ENCODE data around the gene SDHB.

Gene SDHB

DNA sequence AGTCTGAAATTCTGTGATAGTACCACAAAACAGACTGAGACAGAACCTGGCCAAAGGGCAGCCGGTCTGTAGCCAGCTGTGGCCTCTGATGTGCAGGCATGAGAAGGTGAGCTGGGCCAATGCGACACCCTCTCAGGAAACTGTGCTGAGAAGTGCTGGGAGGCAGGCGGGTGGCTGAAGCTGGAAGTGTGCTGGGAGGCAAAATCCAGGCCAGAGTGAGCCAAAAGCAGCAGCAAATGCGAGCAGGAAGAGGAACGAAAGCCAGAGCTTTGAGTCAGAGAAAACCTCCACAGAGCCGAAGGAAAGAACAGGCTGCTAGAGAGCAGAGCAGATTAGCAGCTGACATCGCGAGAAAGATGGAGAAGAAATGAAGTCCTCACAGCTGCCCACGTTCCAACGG is 31.9 kb downstream of the SDHB start:
- no peak overlapping the region for H2BK120ac ChIP-seq (ENCODE audit: low read depth, low read length)
- H4K8ac ChIP-seq (ENCODE audit: low read length) = no peak overlapping the region
- no peak overlapping the region for H3K4me2 ChIP-seq (ENCODE audit: low read length, poor library complexity, severe bottlenecking)
- no peak overlapping the region for H3K9ac ChIP-seq (ENCODE audit: low read length)
- H2AFZ ChIP-seq (ENCODE audit: low read depth, low read length) = no peak overlapping the region
- DNase-seq = no peak
- H3K27ac ChIP-seq (ENCODE audit: low read length, poor library complexity, severe bottlenecking) = no peak overlapping the region
- H3K79me1 ChIP-seq (replicated peaks; ENCODE audit: low read length, poor library complexity, severe bottlenecking) = peaks cover 12% of the 10 kb centered on the region
- peaks cover 2% of the 10 kb centered on the region for H3K4me1 ChIP-seq (ENCODE audit: control insufficient read depth, insufficient read depth, low read depth, low read length)
- 96% methylated on average over 10 of the region's 10 CpGs for WGBS
- no peak overlapping the region for H4K91ac ChIP-seq (ENCODE audit: low read length)
- H3K9me3 ChIP-seq (ENCODE audit: control insufficient read depth, low read length) = no peaks in the 10 kb centered on the region
- peaks cover 59 to 94% of the 10 kb centered on the region in 2 experiments for H3K36me3 ChIP-seq (ENCODE audit: control insufficient read depth in 1 of 2, insufficient read depth in 2 of 2, low read depth in 1 of 2, low read length in 2 of 2)
- H3K27me3 ChIP-seq (ENCODE audit: control insufficient read depth in 1 of 2, insufficient read depth in 1 of 2, low read length in 2 of 2) = no peaks in the 10 kb centered on the region
- no peak overlapping the region for H3K14ac ChIP-seq (ENCODE audit: low read length in 2 of 2)
- no peak overlapping the region for H2BK15ac ChIP-seq (ENCODE audit: low read depth, poor library complexity, severe bottlenecking)
- H2AK5ac ChIP-seq (ENCODE audit: low read length, severe bottlenecking) = no peak overlapping the region
- H3K4ac ChIP-seq (ENCODE audit: low read depth in 1 of 2, low read length in 2 of 2) = no peak overlapping the region
- no peak overlapping the region for H3K4me3 ChIP-seq (ENCODE audit: insufficient read depth in 1 of 2, low read depth in 1 of 2, low read length in 2 of 2)
- no peak overlapping the region for H2BK5ac ChIP-seq (ENCODE audit: low read depth, low read length, poor library complexity, severe bottlenecking)
- no peak overlapping the region for H3K18ac ChIP-seq (ENCODE audit: low read depth in 1 of 2, low read length in 2 of 2)
- H3K23ac ChIP-seq (ENCODE audit: low read length in 2 of 2) = no peak overlapping the region
- H2BK12ac ChIP-seq (ENCODE audit: low read length in 2 of 2) = no peak overlapping the region

DNA sequence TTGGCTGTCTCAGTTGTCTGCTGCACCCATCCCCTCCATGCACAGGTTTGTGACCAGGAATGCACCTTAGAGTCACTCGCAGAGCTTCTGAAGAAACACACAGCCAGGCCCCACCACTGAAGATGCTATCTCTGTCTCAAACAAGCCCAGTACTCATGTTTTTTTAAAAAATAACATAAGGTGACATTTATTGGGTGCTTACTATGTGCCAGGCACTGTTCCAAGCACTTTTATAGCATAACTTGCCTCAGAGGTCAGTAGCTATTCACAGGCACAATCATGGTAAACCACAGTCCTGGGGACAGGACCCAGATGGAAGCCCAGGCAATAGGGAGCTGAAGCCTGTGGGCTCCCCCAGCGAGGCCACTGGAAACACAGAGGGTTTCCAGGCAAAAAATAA is 33.3 kb downstream of the SDHB start:
- 100% methylated on average over 1 of the region's 2 CpGs for WGBS
- H3K4me2 ChIP-seq (ENCODE audit: low read length, poor library complexity, severe bottlenecking) = no peak overlapping the region

DNA sequence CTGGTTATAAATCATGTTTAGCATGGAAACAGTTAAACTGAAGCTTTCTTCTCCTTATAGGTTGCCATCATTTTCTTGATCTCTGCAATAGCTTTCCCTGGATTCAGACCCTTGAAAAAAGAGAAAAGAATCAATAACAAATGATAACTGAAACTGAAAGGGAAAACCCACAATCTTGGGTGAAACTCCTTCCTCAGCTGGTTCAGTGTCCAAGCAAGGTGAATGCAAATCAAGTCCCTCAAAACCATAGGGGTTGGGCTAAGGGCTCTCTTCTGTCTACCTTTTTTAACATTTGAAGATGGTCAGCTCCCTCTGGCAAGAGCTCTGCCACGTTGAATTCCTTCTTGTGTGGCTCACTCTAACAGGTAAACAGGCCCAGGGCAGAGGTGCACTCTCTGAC is 35.0 kb downstream of the SDHB start:
- WGBS = 65% methylated on average over 1 of the region's 1 CpG
- H4K8ac ChIP-seq (ENCODE audit: low read length) = no peak overlapping the region

More for the DNA sequence above, 33.3 kb downstream of the SDHB start:
- Histone ChIP-seq H2AFZ (ENCODE audit: low read depth, low read length) (no peak overlapping the region), H3K4me3 (ENCODE audit: insufficient read depth in 1 of 2, low read depth in 1 of 2, low read length in 2 of 2) (no peak overlapping the region), H4K8ac (ENCODE audit: low read length) (no peak overlapping the region), H2BK120ac (ENCODE audit: low read depth, low read length) (no peak overlapping the region), H3K9me3 (ENCODE audit: control insufficient read depth, low read length) (no peaks in the 10 kb centered on the region), H3K9ac (ENCODE audit: low read length) (no peak overlapping the region), H2BK12ac (ENCODE audit: low read length in 2 of 2) (no peak overlapping the region), H3K27ac (ENCODE audit: low read length, poor library complexity, severe bottlenecking) (no peak overlapping the region), H4K91ac (ENCODE audit: low read length) (no peak overlapping the region), H3K4me1 (ENCODE audit: control insufficient read depth, insufficient read depth, low read depth, low read length) (peaks cover 6% of the 10 kb centered on the region), H3K27me3 (ENCODE audit: control insufficient read depth in 1 of 2, insufficient read depth in 1 of 2, low read length in 2 of 2) (no peaks in the 10 kb centered on the region), H3K4ac (ENCODE audit: low read depth in 1 of 2, low read length in 2 of 2) (no peak overlapping the region), H3K79me1 (replicated peaks; ENCODE audit: low read length, poor library complexity, severe bottlenecking) (peaks cover 9% of the 10 kb centered on the region), H3K18ac (ENCODE audit: low read depth in 1 of 2, low read length in 2 of 2) (no peak overlapping the region), H3K14ac (ENCODE audit: low read length in 2 of 2) (no peak overlapping the region), H2AK5ac (ENCODE audit: low read length, severe bottlenecking) (no peak overlapping the region), H3K23ac (ENCODE audit: low read length in 2 of 2) (no peak overlapping the region), H2BK5ac (ENCODE audit: low read depth, low read length, poor library complexity, severe bottlenecking) (no peak overlapping the region), H3K36me3 (ENCODE audit: control insufficient read depth in 1 of 2, insufficient read depth in 2 of 2, low read depth in 1 of 2, low read length in 2 of 2) (peaks cover 49 to 80% of the 10 kb centered on the region in 2 experiments), H2BK15ac (ENCODE audit: low read depth, poor library complexity, severe bottlenecking) (no peak overlapping the region)
- DNase-seq = no peak

DNA sequence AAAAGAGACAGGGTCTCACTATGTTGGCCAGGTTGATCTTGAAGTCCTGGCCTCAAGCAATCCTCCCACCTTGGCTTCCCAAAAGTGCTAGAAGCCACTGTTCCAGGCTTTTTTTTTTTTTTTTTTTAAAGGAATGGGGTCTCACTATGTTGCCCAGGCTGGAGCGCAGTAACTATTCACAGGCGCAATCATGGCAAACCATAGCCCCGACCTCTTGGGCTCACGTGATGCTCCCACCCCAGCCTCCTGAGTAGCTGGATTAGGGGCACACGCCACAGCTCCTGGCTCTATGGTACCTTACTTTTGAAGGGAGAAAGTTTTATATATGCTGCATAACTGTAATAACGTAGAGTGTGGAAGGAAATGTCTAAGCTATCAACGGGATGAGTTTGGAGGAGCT is 36.4 kb downstream of the SDHB start:
- Histone ChIP-seq H3K23ac (ENCODE audit: low read length in 2 of 2) (no peak overlapping the region), H3K9me3 (ENCODE audit: control insufficient read depth, low read length) (no peaks in the 10 kb centered on the region), H2BK5ac (ENCODE audit: low read depth, low read length, poor library complexity, severe bottlenecking) (no peak overlapping the region), H3K14ac (ENCODE audit: low read length in 2 of 2) (no peak overlapping the region), H3K9ac (ENCODE audit: low read length) (no peak overlapping the region), H3K36me3 (ENCODE audit: control insufficient read depth in 1 of 2, insufficient read depth in 2 of 2, low read depth in 1 of 2, low read length in 2 of 2) (peaks cover 35 to 50% of the 10 kb centered on the region in 2 experiments), H3K4ac (ENCODE audit: low read depth in 1 of 2, low read length in 2 of 2) (no peak overlapping the region), H2BK15ac (ENCODE audit: low read depth, poor library complexity, severe bottlenecking) (no peak overlapping the region), H4K91ac (ENCODE audit: low read length) (no peak overlapping the region), H4K8ac (ENCODE audit: low read length) (no peak overlapping the region), H3K27ac (ENCODE audit: low read length, poor library complexity, severe bottlenecking) (no peak overlapping the region), H3K79me1 (replicated peaks; ENCODE audit: low read length, poor library complexity, severe bottlenecking) (peaks cover 5% of the 10 kb centered on the region), H3K18ac (ENCODE audit: low read depth in 1 of 2, low read length in 2 of 2) (no peak overlapping the region), H3K4me2 (ENCODE audit: low read length, poor library complexity, severe bottlenecking) (no peak overlapping the region), H3K27me3 (ENCODE audit: control insufficient read depth in 1 of 2, insufficient read depth in 1 of 2, low read length in 2 of 2) (no peaks in the 10 kb centered on the region), H2AFZ (ENCODE audit: low read depth, low read length) (no peak overlapping the region), H2AK5ac (ENCODE audit: low read length, severe bottlenecking) (no peak overlapping the region), H2BK120ac (ENCODE audit: low read depth, low read length) (no peak overlapping the region), H2BK12ac (ENCODE audit: low read length in 2 of 2) (no peak overlapping the region), H3K4me3 (ENCODE audit: insufficient read depth in 1 of 2, low read depth in 1 of 2, low read length in 2 of 2) (no peak overlapping the region), H3K4me1 (ENCODE audit: control insufficient read depth, insufficient read depth, low read depth, low read length) (peaks cover 30% of the 10 kb centered on the region)
- 98% methylated on average over 5 of the region's 7 CpGs for WGBS
- no peak for DNase-seq

More for the DNA sequence above, 35.0 kb downstream of the SDHB start:
- Histone ChIP-seq H2BK12ac (ENCODE audit: low read length in 2 of 2) (no peak overlapping the region), H3K23ac (ENCODE audit: low read length in 2 of 2) (no peak overlapping the region), H3K4me1 (ENCODE audit: control insufficient read depth, insufficient read depth, low read depth, low read length) (peaks cover 16% of the 10 kb centered on the region), H3K9me3 (ENCODE audit: control insufficient read depth, low read length) (no peaks in the 10 kb centered on the region), H3K4me3 (ENCODE audit: insufficient read depth in 1 of 2, low read depth in 1 of 2, low read length in 2 of 2) (no peak overlapping the region), H2BK5ac (ENCODE audit: low read depth, low read length, poor library complexity, severe bottlenecking) (no peak overlapping the region), H3K4me2 (ENCODE audit: low read length, poor library complexity, severe bottlenecking) (no peak overlapping the region), H3K9ac (ENCODE audit: low read length) (no peak overlapping the region), H3K27ac (ENCODE audit: low read length, poor library complexity, severe bottlenecking) (no peak overlapping the region), H3K18ac (ENCODE audit: low read depth in 1 of 2, low read length in 2 of 2) (no peak overlapping the region), H2AK5ac (ENCODE audit: low read length, severe bottlenecking) (peak overlapping the region; percentile 13), H3K27me3 (ENCODE audit: control insufficient read depth in 1 of 2, insufficient read depth in 1 of 2, low read length in 2 of 2) (no peaks in the 10 kb centered on the region), H3K4ac (ENCODE audit: low read depth in 1 of 2, low read length in 2 of 2) (no peak overlapping the region), H3K36me3 (ENCODE audit: control insufficient read depth in 1 of 2, insufficient read depth in 2 of 2, low read depth in 1 of 2, low read length in 2 of 2) (peaks cover 42 to 64% of the 10 kb centered on the region in 2 experiments), H3K79me1 (replicated peaks; ENCODE audit: low read length, poor library complexity, severe bottlenecking) (peaks cover 6% of the 10 kb centered on the region), H2BK15ac (ENCODE audit: low read depth, poor library complexity, severe bottlenecking) (no peak overlapping the region), H2AFZ (ENCODE audit: low read depth, low read length) (no peak overlapping the region), H3K14ac (ENCODE audit: low read length in 2 of 2) (no peak overlapping the region), H2BK120ac (ENCODE audit: low read depth, low read length) (no peak overlapping the region), H4K91ac (ENCODE audit: low read length) (no peak overlapping the region)
- no peak for DNase-seq

Data from mesenchymal stem cell (in vitro differentiated cells and primary cell).